ENCODE data around the gene CHCHD6.

The CHCHD6 gene

GRCh38 chr3:126663750-126664149 is 40.3 kb upstream of the CHCHD6 start:
- no peak for FAIRE-seq
- TF ChIP-seq POLR2A (IDR thresholded peaks at IDR 0.05; ENCODE audit: low read depth, low read length), result no peak
- no peak for TF ChIP-seq POLR2AphosphoS5 (IDR thresholded peaks at IDR 0.05; ENCODE audit: low read depth, low read length)
- no peak for TF ChIP-seq TAF1 (IDR thresholded peaks at IDR 0.05; ENCODE audit: borderline replicate concordance, low read depth, low read length)

GRCh38 chr3:126664591-126665214 is 39.3 kb upstream of the CHCHD6 start:
- no peak for FAIRE-seq
- no peak for TF ChIP-seq POLR2A (IDR thresholded peaks at IDR 0.05; ENCODE audit: low read depth, low read length)
- no peak for TF ChIP-seq TAF1 (IDR thresholded peaks at IDR 0.05; ENCODE audit: borderline replicate concordance, low read depth, low read length)
- no peak for TF ChIP-seq POLR2AphosphoS5 (IDR thresholded peaks at IDR 0.05; ENCODE audit: low read depth, low read length)
- no peak for DNase-seq (ENCODE audit: insufficient read length)

More at GRCh38 chr3:126663750-126664149, 40.3 kb upstream of the CHCHD6 start:
- no peak for DNase-seq (ENCODE audit: insufficient read length)

GRCh38 chr3:126665221-126665936 is 38.7 kb upstream of the CHCHD6 start:
- FAIRE-seq, result no peak
- DNase-seq (ENCODE audit: insufficient read length), result no peak
- TF ChIP-seq POLR2A (IDR thresholded peaks at IDR 0.05; ENCODE audit: low read depth, low read length), result no peak
- TF ChIP-seq POLR2AphosphoS5 (IDR thresholded peaks at IDR 0.05; ENCODE audit: low read depth, low read length), result no peak
- no peak for TF ChIP-seq TAF1 (IDR thresholded peaks at IDR 0.05; ENCODE audit: borderline replicate concordance, low read depth, low read length)

- FAIRE-seq (no peak), DNase-seq (ENCODE audit: insufficient read length) (no peak)
- TF ChIP-seq POLR2A (IDR thresholded peaks at IDR 0.05; ENCODE audit: low read depth, low read length) (no peak), TAF1 (IDR thresholded peaks at IDR 0.05; ENCODE audit: borderline replicate concordance, low read depth, low read length) (no peak), POLR2AphosphoS5 (IDR thresholded peaks at IDR 0.05; ENCODE audit: low read depth, low read length) (no peak)
These were observed 37.9 kb upstream of the CHCHD6 start for GRCh38 chr3:126665959-126666657.

GRCh38 chr3:126666658-126667528 is 37.1 kb upstream of the CHCHD6 start:
- TF ChIP-seq TAF1 (IDR thresholded peaks at IDR 0.05; ENCODE audit: borderline replicate concordance, low read depth, low read length), result no peak
- TF ChIP-seq POLR2AphosphoS5 (IDR thresholded peaks at IDR 0.05; ENCODE audit: low read depth, low read length), result no peak
- TF ChIP-seq POLR2A (IDR thresholded peaks at IDR 0.05; ENCODE audit: low read depth, low read length), result no peak
- FAIRE-seq, result no peak
- no peak for DNase-seq (ENCODE audit: insufficient read length)

GRCh38 chr3:126667631-126668449 is 36.2 kb upstream of the CHCHD6 start:
- no peak for FAIRE-seq
- no peak for DNase-seq (ENCODE audit: insufficient read length)
- no peak for TF ChIP-seq POLR2AphosphoS5 (IDR thresholded peaks at IDR 0.05; ENCODE audit: low read depth, low read length)
- no peak for TF ChIP-seq POLR2A (IDR thresholded peaks at IDR 0.05; ENCODE audit: low read depth, low read length)
- TF ChIP-seq TAF1 (IDR thresholded peaks at IDR 0.05; ENCODE audit: borderline replicate concordance, low read depth, low read length), result no peak

GRCh38 chr3:126668450-126669401 is 35.3 kb upstream of the CHCHD6 start:
- no peak for FAIRE-seq
- no peak for DNase-seq (ENCODE audit: insufficient read length)
- TF ChIP-seq POLR2AphosphoS5 (IDR thresholded peaks at IDR 0.05; ENCODE audit: low read depth, low read length) (no peak), TAF1 (IDR thresholded peaks at IDR 0.05; ENCODE audit: borderline replicate concordance, low read depth, low read length) (no peak), POLR2A (IDR thresholded peaks at IDR 0.05; ENCODE audit: low read depth, low read length) (no peak)

GRCh38 chr3:126671521-126671920 is 32.5 kb upstream of the CHCHD6 start:
- TF ChIP-seq POLR2AphosphoS5 (IDR thresholded peaks at IDR 0.05; ENCODE audit: low read depth, low read length) (no peak), POLR2A (IDR thresholded peaks at IDR 0.05; ENCODE audit: low read depth, low read length) (no peak), TAF1 (IDR thresholded peaks at IDR 0.05; ENCODE audit: borderline replicate concordance, low read depth, low read length) (no peak)
- FAIRE-seq, result no peak
- DNase-seq (ENCODE audit: insufficient read length), result no peak

- TF ChIP-seq POLR2A (IDR thresholded peaks at IDR 0.05; ENCODE audit: low read depth, low read length), result no peak
- no peak for TF ChIP-seq POLR2AphosphoS5 (IDR thresholded peaks at IDR 0.05; ENCODE audit: low read depth, low read length)
- TF ChIP-seq TAF1 (IDR thresholded peaks at IDR 0.05; ENCODE audit: borderline replicate concordance, low read depth, low read length), result no peak
- DNase-seq (ENCODE audit: insufficient read length), result no peak
- no peak for FAIRE-seq
These were observed 31.7 kb upstream of the CHCHD6 start for GRCh38 chr3:126672340-126672739.

All from GM12892 (cell line).